HG03280 (cell line): ENCODE data around the gene EBP.
A peak's percentile ranks its signal among the peaks of the same experiment; 100 is the strongest.

Source experiments
- ATAC-seq: cut with Tn5 transposase; IDR thresholded peaks from one replicate; pipeline ENCODE4 v1.9.1; 2021; ENCODE audit warnings: mild to moderate bottlenecking, moderate library complexity; ENCODE audit not compliant: unreplicated experiment

EBP gene

GRCh38 chrX:48574270-48575266 is 53.0 kb downstream of the EBP start, which contains the start of gene RBM3:
RBM3 (plus strand) TSS chrX:48574484; CDS start chrX:48575181, 697 bp downstream.
- peak; percentile 85 for ATAC-seq

GRCh38 chrX:48575642-48576041 is 54.0 kb downstream of the EBP start:
- ATAC-seq = no peak

GRCh38 chrX:48576108-48576507 is 54.5 kb downstream of the EBP start:
- no peak for ATAC-seq
